Skeletal muscle satellite cell (primary cell): Measurements from ENCODE around the gene VDR.

Source experiments
- H3K27me3 ChIP-seq: 2 replicates; pipeline ENCODE4 v1.7.0; 2013; ENCODE audit warnings: low read length; ENCODE audit not compliant: control insufficient read depth, insufficient read depth
- H3K36me3 ChIP-seq: 2 replicates; pipeline ENCODE4 v1.7.0; 2013; ENCODE audit warnings: mild to moderate bottlenecking, control low read depth, low read length; ENCODE audit not compliant: insufficient read depth
- H3K4me1 ChIP-seq: 2 replicates; pipeline ENCODE4 v1.7.0; 2013; ENCODE audit warnings: low read length; ENCODE audit not compliant: control insufficient read depth, insufficient read depth
- H3K4me2 ChIP-seq: 2 replicates; pipeline ENCODE4 v1.7.0; 2013; ENCODE audit warnings: mild to moderate bottlenecking, low read length
- H3K4me3 ChIP-seq: 2 replicates; pipeline ENCODE4 v1.7.0; 2013; ENCODE audit warnings: low read length
- H3K9ac ChIP-seq: 2 replicates; pipeline ENCODE4 v1.7.0; 2013; ENCODE audit warnings: mild to moderate bottlenecking, low read depth, low read length, moderate library complexity
- H3K9me3 ChIP-seq: replicated peaks from 2 replicates; pipeline ENCODE4 v1.7.0; 2013; ENCODE audit warnings: mild to moderate bottlenecking, control low read depth, low read length

The VDR gene

DNA sequence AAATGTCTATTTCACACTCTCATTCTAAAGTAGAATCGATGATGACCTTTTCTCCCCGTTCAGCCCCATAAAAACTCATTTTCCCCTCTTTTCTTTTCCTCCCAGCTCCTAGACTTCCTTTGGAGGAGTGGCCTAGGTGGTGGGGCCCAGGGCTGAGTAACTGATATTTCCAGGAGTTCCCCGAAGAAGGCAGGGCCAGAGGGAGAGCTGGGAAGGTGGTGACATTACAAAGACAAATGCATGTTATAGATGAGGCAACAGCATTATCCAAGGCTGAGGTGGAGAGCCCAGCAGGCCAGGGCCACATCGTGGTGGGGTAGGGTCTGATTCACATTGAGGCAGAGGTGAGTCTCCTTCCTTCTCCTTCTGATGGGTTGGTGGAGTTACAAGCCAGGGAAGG lies 62.9 kb downstream of the VDR start:
- peaks cover 3% of the 10 kb centered on the region for H3K36me3 ChIP-seq
- peaks cover 4% of the 10 kb centered on the region for H3K4me1 ChIP-seq
- H3K9me3 ChIP-seq = no peaks in the 10 kb centered on the region
- no peak overlapping the region for H3K9ac ChIP-seq
- H3K4me3 ChIP-seq = no peak overlapping the region
- H3K27me3 ChIP-seq = peaks cover 4% of the 10 kb centered on the region
- no peak overlapping the region for H3K4me2 ChIP-seq

GRCh38 chr12:47841501-47841900 lies 63.3 kb downstream of the VDR start:
- H3K27me3 ChIP-seq = peaks cover 4% of the 10 kb centered on the region
- H3K9ac ChIP-seq = no peak overlapping the region
- peaks cover 3% of the 10 kb centered on the region for H3K36me3 ChIP-seq
- H3K4me2 ChIP-seq = no peak overlapping the region
- H3K4me3 ChIP-seq = no peak overlapping the region
- peaks cover 4% of the 10 kb centered on the region for H3K4me1 ChIP-seq
- no peaks in the 10 kb centered on the region for H3K9me3 ChIP-seq

- H3K36me3 ChIP-seq = no peaks in the 10 kb centered on the region
- H3K4me1 ChIP-seq = peaks cover 6% of the 10 kb centered on the region
- H3K4me2 ChIP-seq = no peak overlapping the region
- no peak overlapping the region for H3K4me3 ChIP-seq
- H3K9me3 ChIP-seq = no peaks in the 10 kb centered on the region
- H3K9ac ChIP-seq = no peak overlapping the region
- H3K27me3 ChIP-seq = peaks cover 4% of the 10 kb centered on the region
Observed at GRCh38 chr12:47840571-47840970, 64.2 kb downstream of the VDR start.

DNA sequence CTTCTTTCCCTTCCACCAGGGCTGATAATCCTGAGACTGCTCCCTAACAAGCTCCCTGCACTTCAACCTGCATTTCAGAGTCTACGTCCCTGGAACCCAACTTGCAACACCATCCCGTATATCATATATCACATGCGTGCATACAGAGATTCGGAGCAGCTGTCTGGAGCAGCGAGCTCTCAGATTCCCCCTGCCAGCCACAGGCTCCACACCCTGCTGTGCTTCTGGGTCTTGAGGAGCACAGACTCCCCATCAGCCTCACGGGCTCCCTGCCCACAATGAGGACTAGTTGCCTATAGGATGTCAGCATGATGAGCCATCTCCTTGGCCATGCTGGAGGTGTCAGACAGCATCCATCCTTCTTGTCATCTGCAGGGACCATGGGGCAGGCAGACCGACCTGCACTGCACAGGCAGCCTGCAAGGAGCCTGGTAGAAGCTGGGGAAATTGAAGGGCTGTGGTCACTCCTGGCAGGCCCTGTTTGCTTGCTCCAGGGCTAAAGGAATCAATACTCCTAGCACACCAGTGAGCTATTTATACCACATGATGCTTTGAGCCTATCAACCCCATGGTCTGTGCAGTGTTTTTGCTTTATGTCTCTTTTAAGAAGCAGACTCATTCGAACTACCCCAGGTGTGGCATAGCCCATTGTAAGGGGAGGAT lies 65.4 kb downstream of the VDR start:
- peaks cover 3% of the 10 kb centered on the region for H3K4me1 ChIP-seq

DNA sequence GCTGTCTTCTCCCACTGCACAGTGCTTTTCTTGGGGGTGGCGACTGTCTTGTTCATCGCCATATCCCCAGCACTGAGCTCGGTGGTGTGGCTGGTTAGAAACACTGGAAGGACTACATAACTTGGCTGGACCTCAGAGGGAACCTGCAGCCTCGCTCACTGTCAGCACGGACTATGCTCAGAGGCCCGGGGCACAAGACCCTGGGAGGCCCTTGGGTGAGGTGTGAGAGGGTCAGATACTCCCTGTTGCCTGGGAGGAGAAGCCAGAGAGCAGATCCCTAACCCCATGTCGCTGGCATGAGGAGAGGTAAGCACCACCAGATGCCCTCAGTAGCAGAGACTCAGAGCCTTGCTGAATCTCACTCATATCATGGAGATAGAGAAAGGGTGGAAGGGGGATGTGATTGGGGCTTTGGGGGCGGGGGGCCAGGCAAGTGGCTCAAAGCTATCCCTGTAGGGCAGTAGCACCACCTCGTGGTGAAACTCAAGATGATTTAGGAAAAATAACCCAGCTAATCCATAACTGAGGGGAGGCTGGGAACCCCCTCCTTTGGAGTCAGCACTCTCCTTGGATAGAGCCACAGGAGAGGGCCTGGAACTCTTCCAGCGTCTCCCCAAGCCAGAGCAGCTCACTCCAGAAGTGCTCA lies 66.4 kb downstream of the VDR start:
- Histone ChIP-seq H3K4me3 (no peak overlapping the region), H3K9me3 (no peaks in the 10 kb centered on the region), H3K36me3 (no peaks in the 10 kb centered on the region), H3K4me2 (no peak overlapping the region), H3K9ac (no peak overlapping the region), H3K27me3 (peaks cover 4% of the 10 kb centered on the region), H3K4me1 (peaks cover 3% of the 10 kb centered on the region)

More for the DNA sequence above, 65.4 kb downstream of the VDR start:
- Histone ChIP-seq H3K4me3 (no peak overlapping the region), H3K4me2 (no peak overlapping the region), H3K36me3 (no peaks in the 10 kb centered on the region), H3K9ac (no peak overlapping the region), H3K27me3 (peaks cover 4% of the 10 kb centered on the region), H3K9me3 (no peaks in the 10 kb centered on the region)

DNA sequence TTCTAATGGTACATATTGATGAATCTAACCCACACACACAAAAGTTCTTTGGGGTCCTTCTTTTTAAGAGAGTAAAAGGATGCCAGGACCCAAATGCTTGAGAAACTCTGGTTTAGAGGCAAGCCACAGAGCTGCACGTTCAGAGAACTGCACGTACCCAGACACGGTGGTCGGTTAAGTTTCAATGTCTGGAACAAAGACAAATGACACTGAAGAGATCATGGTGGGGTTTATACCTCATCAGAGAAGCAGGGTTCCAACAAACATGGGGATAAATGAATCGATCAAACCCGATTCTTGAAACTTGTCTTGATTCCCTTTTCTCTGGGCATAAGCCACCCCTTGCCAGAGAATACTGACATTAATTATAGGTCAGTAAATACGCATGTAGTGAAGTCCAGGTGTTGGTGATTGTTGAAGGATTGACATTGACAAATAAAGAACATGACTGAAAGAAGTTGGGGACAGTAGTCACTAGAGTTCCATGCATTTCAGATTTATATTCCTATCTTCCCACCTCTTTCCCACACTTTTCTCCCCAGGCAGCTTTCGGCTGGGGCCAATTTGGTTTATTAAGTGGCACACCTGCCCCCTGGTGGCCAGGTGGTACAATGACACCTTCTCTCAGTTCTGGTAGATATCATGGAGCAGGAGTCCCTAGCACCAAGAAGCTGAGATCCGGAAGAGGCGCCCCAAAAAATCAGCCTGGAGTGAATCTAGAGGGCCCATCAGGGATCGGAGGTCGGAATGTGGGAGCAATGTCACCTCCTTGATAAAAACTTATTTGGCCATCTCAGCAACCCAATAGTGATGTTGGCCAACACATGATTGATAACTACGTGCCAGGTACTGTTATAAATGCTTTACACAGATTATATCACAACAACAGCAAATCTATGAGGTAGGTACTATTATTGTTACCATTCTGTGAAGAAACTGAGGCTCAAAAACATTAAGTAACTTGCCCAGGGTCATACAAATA lies 67.3 kb downstream of the VDR start:
- H3K4me3 ChIP-seq = no peak overlapping the region
- H3K27me3 ChIP-seq = peaks cover 4% of the 10 kb centered on the region
- H3K9ac ChIP-seq = no peak overlapping the region
- H3K9me3 ChIP-seq = no peaks in the 10 kb centered on the region
- H3K4me2 ChIP-seq = no peak overlapping the region
- no peaks in the 10 kb centered on the region for H3K36me3 ChIP-seq
- H3K4me1 ChIP-seq = peaks cover 3% of the 10 kb centered on the region

DNA sequence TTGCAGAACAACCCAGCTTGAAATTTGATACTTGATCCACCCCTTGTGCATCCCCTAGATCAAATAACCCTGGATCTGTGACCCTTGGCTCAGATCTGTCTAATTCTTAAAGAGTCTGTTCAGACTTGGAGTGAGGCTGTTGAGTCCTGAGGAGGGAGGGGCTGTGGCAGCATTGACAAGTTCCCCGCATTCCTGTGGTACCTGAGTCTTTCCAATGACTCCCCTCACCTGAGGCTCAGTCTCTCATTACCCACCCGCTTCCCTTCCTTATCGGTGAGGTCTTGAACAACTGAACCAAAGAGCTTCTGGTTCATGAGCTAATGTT lies 69.0 kb downstream of the VDR start:
- H3K4me3 ChIP-seq = no peak overlapping the region
- peaks cover 3% of the 10 kb centered on the region for H3K4me1 ChIP-seq
- H3K27me3 ChIP-seq = no peaks in the 10 kb centered on the region
- no peak overlapping the region for H3K4me2 ChIP-seq
- H3K9me3 ChIP-seq = no peaks in the 10 kb centered on the region
- no peaks in the 10 kb centered on the region for H3K36me3 ChIP-seq
- H3K9ac ChIP-seq = no peak overlapping the region

DNA sequence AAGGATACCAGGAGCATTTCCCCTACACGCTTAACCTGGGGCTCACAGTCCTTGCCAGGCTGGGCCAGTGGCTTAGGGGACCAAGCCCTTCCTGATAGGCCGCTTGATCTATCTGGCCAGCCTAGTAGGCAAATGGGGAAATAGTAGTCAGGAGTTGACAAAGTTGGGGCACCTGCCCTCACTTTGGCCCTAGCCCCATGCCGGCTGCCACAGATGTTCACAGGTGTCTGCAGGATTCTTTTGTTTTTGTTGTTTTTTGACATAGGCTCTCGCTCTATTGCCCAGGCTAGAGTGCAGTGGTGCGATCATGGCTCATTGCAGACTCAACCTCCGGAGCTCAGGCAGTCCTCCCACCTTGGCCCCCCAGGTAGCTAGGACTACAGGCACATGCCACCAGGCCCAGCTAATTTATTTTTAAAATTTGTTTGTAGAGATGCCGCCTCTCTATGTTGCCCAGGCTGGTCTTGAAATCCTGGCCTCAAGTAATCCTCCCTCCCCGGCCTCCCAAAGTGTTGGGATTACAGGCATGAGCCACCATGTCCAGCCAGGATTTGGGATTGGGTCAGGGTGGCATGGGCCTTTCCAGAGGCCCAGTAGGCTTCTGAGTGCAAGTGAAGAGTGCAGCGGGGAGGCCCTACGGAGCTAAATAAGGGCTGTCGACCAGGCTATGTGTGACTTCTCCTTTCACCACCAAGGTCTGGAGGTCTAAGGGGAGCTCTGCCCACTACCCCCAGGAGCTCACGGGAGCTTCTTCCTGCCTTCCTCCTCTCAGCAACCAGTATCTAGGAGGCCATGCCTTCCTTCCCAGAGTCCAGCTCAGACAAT lies 69.6 kb downstream of the VDR start:
- Histone ChIP-seq H3K4me3 (no peak overlapping the region), H3K4me2 (no peak overlapping the region), H3K4me1 (peaks cover 3% of the 10 kb centered on the region), H3K9ac (no peak overlapping the region), H3K27me3 (no peaks in the 10 kb centered on the region), H3K9me3 (no peaks in the 10 kb centered on the region), H3K36me3 (no peaks in the 10 kb centered on the region)

DNA sequence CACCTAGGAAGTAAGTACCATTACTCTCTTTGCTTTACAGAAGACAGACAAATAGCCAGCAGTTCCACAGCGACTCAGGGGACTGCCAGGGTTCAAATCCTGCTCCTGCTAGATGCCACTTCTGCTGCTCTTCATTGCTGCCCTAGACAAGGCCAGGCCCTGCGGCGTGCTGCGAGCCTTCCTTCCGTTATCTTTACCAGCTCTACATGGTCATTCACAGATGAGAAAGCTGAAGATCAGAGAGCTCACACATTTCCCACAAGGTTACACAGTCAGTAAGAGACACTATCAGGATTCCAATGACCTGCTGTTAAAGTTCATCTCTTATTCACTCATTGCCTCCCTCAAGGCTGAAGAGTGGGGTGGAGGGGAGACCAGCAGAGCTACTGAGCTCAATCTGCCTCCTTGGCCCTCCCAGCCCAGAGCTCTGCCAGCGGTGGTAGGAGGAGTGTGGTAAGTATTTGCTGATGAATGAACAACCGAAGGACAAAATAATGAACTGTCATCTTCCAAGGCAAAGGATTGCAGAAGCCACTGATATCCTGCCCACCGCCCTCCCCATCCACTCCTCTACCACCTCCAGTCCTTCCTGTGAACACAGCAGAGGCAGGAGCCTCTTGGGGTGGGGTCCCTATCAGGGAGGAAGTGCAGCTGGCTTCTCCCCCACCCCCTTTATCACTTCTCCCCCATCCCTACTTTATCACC lies 70.4 kb downstream of the VDR start:
- H3K4me2 ChIP-seq = no peak overlapping the region
- H3K27me3 ChIP-seq = no peaks in the 10 kb centered on the region
- H3K9ac ChIP-seq = no peak overlapping the region
- H3K4me3 ChIP-seq = no peak overlapping the region
- H3K36me3 ChIP-seq = no peaks in the 10 kb centered on the region
- H3K9me3 ChIP-seq = no peaks in the 10 kb centered on the region
- H3K4me1 ChIP-seq = peaks cover 6% of the 10 kb centered on the region

- Histone ChIP-seq H3K4me3 (no peak overlapping the region), H3K36me3 (no peaks in the 10 kb centered on the region), H3K27me3 (no peaks in the 10 kb centered on the region), H3K4me1 (peaks cover 13% of the 10 kb centered on the region), H3K4me2 (no peak overlapping the region), H3K9me3 (no peaks in the 10 kb centered on the region), H3K9ac (no peak overlapping the region)
Observed at GRCh38 chr12:47833591-47834012, 71.2 kb downstream of the VDR start.
